Spleen (tissue), 11 donors: ENCODE data around the gene TBX2. TPM values are rescaled to one million over a fixed set of nuclear protein-coding genes. Genes with fewer than 3 reads are reported as not detected.
A peak's percentile ranks its signal among the peaks of the same experiment; 100 is the strongest.

ENCODE experiments used
- DNase-seq: peaks from one replicate; pipeline ENCODE4 v3.0.0-alpha.2; 2020
- H3K27ac ChIP-seq, 8 donors: fragments of 200-600 bp; sonication (generic) in 7 of 8; 1 replicate in 4 of 8; 2 replicates in 4 of 8; pipeline versions ENCODE4 v1.5.0 to v1.8.0; 2016 to 2021; ENCODE audit warnings: inconsistent platforms in 4 of 8, mild to moderate bottlenecking in 4 of 8, moderate library complexity in 1 of 8
- H3K27me3 ChIP-seq, 7 donors: fragments of 200-600 bp; sonication (generic) in 6 of 7; replicated peaks in 1 of 7; 1 replicate in 4 of 7; 2 replicates in 3 of 7; pipeline versions ENCODE4 v1.5.0 to v1.8.0; 2016 to 2021; ENCODE audit warnings: inconsistent platforms in 3 of 7, mild to moderate bottlenecking in 1 of 7
- H3K36me3 ChIP-seq, 6 donors: fragments of 200-600 bp; sonication (generic) in 5 of 6; 1 replicate in 4 of 6; 2 replicates in 2 of 6; pipeline versions ENCODE4 v1.5.0 to v1.8.0; 2016 to 2021; ENCODE audit warnings: inconsistent platforms in 2 of 6
- H3K4me1 ChIP-seq, 6 donors: fragments of 200-600 bp; sonication (generic) in 5 of 6; 1 replicate in 3 of 6; 2 replicates in 3 of 6; pipeline versions ENCODE4 v1.5.0 to v1.8.0; 2016 to 2021; ENCODE audit warnings: inconsistent platforms in 3 of 6
- H3K4me3 ChIP-seq, 8 donors: fragments of 200-600 bp; sonication (generic) in 7 of 8; 1 replicate in 4 of 8; 2 replicates in 4 of 8; pipeline versions ENCODE4 v1.5.0 to v1.8.0; 2016 to 2021; ENCODE audit warnings: inconsistent platforms in 4 of 8, mild to moderate bottlenecking in 4 of 8, moderate library complexity in 2 of 8
- H3K9me3 ChIP-seq, 8 donors: fragments of 200-600 bp; sonication (generic) in 7 of 8; 1 replicate in 4 of 8; 2 replicates in 4 of 8; pipeline versions ENCODE4 v1.5.0 to v1.8.0; 2016 to 2021; ENCODE audit warnings: inconsistent platforms in 4 of 8
- CTCF ChIP-seq, 11 experiments: fragments of 200-600 bp in 7 of 11; fragments of 450-650 bp in 4 of 11; sonication (generic) in 4 of 11; IDR thresholded peaks in 8 of 11; conservative IDR thresholded peaks in 3 of 11; 1 replicate in 7 of 11; 2 replicates in 4 of 11; pipeline versions ENCODE4 v1.4.0 to v1.8.0; 2016 to 2021; ENCODE audit warnings: antibody characterized with exemption in 11 of 11, inconsistent platforms in 4 of 11, mild to moderate bottlenecking in 1 of 11
- POLR2A ChIP-seq, 3 donors: fragments of 450-650 bp; IDR thresholded peaks; one replicate each; pipeline ENCODE4 v1.5.1; 2017; ENCODE audit warnings: antibody characterized with exemption in 3 of 3, mild to moderate bottlenecking in 1 of 3
- POLR2AphosphoS5 ChIP-seq, 3 donors: sonication (generic); formaldehyde crosslinking; IDR thresholded peaks; one replicate each; pipeline ENCODE4 v1.5.1; 2017; ENCODE audit warnings: antibody characterized with exemption in 3 of 3
- WGBS, 5 donors: extraction: QIAGEN DNeasy Blood & Tissue Kit in 3 of 5; methylation state at CpG; one replicate each; pipeline versions ENCODE4 v1.1.5 to v1.1.7; 2013 to 2018; 5-methylcytosine and 5-hydroxymethylcytosine counted together
- intact Hi-C: fragments of 100-400 bp; cut with DNase I; formaldehyde crosslinking; loops from one replicate; pipeline ENCODE4 v1.15.0; 2023; ENCODE audit warnings: low total_unique reads
- polyA plus RNA-seq, 3 donors: library from polyadenylated mRNA; stranded (reverse); fragments of 200-250 nt; gene quantifications; one replicate each; pipeline ENCODE4 v1.2.1, GENCODE V29; 2013
- total RNA-seq, 7 donors: library from RNA; depleted of rRNA in 3 of 7; stranded (reverse); fragments of >200 nt in 3 of 7; fragmentation: NEBNext Ultra II Directional in 4 of 7; extraction: Animal tissue kit (Norgen Biotek cat#: 25700) in 4 of 7; gene quantifications; one replicate each; pipeline versions ENCODE4 v1.1.0 to v1.2.1, GENCODE V29; 2016 to 2021
- donor health status: healthy with polysubstance abuse.
- donor health status: DM: no; HTN: no; CAD: no; lungs with moderate emphysema.
- donor health status: DM: no; HTN: no; CAD: no.
- donor health status: Bipolar disorder and iron deficiency.
- donor health status: healthy.
- donor health status: DM: no; HTN: no; CAD: no.
- donor health status: DM: yes; HTN: yes; CAD: no.

TBX2 gene
- total and polyA plus RNA-seq, 10 donors = 6.4 to 57.6 (median 24.1) TPM

- Histone ChIP-seq H3K4me1 (no peaks in the 10 kb centered on the region), H3K4me3 (no peak overlapping the region), H3K27me3 (no peaks in the 10 kb centered on the region), H3K9me3 (no peaks in the 10 kb centered on the region), H3K36me3 (peaks cover 0 to 10% (median 0%) of the 10 kb centered on the region in 6 donors), H3K27ac (no peak overlapping the region)
- WGBS, 5 donors = 92 to 96% (median 94%) methylated on average over 13 of the region's 13 CpGs
- intact Hi-C loops = no loop called here
- no peak for TF ChIP-seq CTCF (IDR thresholded peaks at IDR 0.05 in 8 of 11, conservative IDR thresholded peaks at IDR 0.05 in 3 of 11)
- TF ChIP-seq POLR2A (IDR thresholded peaks at IDR 0.05) = no peak
- no peak for TF ChIP-seq POLR2AphosphoS5 (IDR thresholded peaks at IDR 0.05)
- DNase-seq = peak; percentile 36
Measured at GRCh38 chr17:61363601-61364462, 35.8 kb upstream of the TBX2 start.

- H3K4me1 ChIP-seq = no peaks in the 10 kb centered on the region
- DNase-seq = peak; percentile 20
- no peaks in the 10 kb centered on the region for H3K9me3 ChIP-seq
- no peak overlapping the region for H3K27ac ChIP-seq
- TF ChIP-seq CTCF (IDR thresholded peaks at IDR 0.05 in 8 of 11, conservative IDR thresholded peaks at IDR 0.05 in 3 of 11) (no peak), POLR2A (IDR thresholded peaks at IDR 0.05) (no peak), POLR2AphosphoS5 (IDR thresholded peaks at IDR 0.05) (no peak)
- H3K4me3 ChIP-seq = no peak overlapping the region
- no peaks in the 10 kb centered on the region for H3K27me3 ChIP-seq
- intact Hi-C loops = no loop called here
- peaks cover 0 to 12% (median 0%) of the 10 kb centered on the region in 6 donors for H3K36me3 ChIP-seq
- WGBS, 5 donors = 93 to 100% (median 94%) methylated on average over 3 of the region's 3 CpGs
Measured at GRCh38 chr17:61364463-61364846, 35.2 kb upstream of the TBX2 start.

DNA sequence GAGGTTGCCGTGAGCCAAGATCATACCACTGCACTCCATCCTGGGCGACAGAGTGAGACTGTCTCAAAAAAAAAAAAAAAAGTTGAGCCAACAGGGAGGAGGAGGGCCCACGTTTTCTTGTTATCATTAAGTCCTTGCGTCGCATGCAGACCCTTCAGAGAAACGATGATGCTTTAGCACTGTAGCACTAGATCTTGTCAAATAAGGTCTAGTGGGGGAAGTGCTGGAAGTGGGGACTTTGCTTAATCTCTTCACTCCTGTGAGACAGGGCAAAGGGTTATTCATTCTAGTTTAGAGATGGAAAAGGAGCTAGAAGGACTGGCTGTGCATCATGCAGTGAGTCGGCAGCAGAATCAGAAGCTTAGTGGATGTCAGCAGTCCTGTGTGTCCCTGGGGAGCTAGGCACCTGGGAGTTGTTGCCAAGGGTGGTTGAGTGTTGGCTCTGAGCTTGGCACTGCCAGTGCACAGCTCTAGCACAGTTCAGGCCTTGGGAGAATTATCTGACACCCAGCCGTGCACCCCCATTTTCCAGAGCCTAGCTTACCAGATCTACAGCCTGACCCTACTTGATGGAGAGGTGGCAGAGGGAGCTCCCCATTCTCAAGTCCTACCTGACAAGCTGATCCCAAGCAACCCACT is 33.4 kb upstream of the TBX2 start:
- no peaks in the 10 kb centered on the region for H3K27me3 ChIP-seq
- peaks cover 0 to 21% (median 0%) of the 10 kb centered on the region in 6 donors for H3K36me3 ChIP-seq
- intact Hi-C loops = no loop called here
- H3K27ac ChIP-seq = no peak overlapping the region
- 83 to 93% (median 90%) methylated on average over 7 to 8 of the region's 8 CpGs for WGBS, 5 donors
- no peaks in the 10 kb centered on the region for H3K9me3 ChIP-seq
- H3K4me1 ChIP-seq = no peaks in the 10 kb centered on the region
- DNase-seq = peak; percentile 25
- H3K4me3 ChIP-seq = no peak overlapping the region
- TF ChIP-seq POLR2A (IDR thresholded peaks at IDR 0.05) = no peak
- no peak for TF ChIP-seq CTCF (IDR thresholded peaks at IDR 0.05 in 8 of 11, conservative IDR thresholded peaks at IDR 0.05 in 3 of 11)
- TF ChIP-seq POLR2AphosphoS5 (IDR thresholded peaks at IDR 0.05) = no peak
